DND-41 (cell line): ENCODE results near the gene RUNX2.

Experiments
- ATAC-seq: fragments of 200-7000 bp; cut with Tn5 transposase; 3 replicates; pipeline ENCODE4 v1.9.1; 2021; ENCODE audit warnings: low read depth; ENCODE audit not compliant: insufficient read depth
- DNase-seq: peaks from one replicate; pipeline ENCODE4 v3.0.0-alpha.2; 2020
- H2AFZ ChIP-seq: 2 replicates; pipeline ENCODE4 v1.6.0; 2012; ENCODE audit warnings: low read depth, low read length
- H3K27ac ChIP-seq: 2 replicates; pipeline ENCODE4 v1.5.1; 2012; ENCODE audit warnings: low read length, inconsistent platforms
- H3K27me3 ChIP-seq: fragments of 200-600 bp; sonication (generic); 2 replicates; pipeline ENCODE4 v1.6.0; 2012; ENCODE audit warnings: low read length, mild to moderate bottlenecking, inconsistent platforms; ENCODE audit not compliant: insufficient read depth, poor library complexity
- H3K36me3 ChIP-seq: 2 replicates; pipeline ENCODE4 v1.5.1; 2012; ENCODE audit warnings: low read length, inconsistent platforms; ENCODE audit not compliant: insufficient read depth
- H3K4me1 ChIP-seq: 2 replicates; pipeline ENCODE4 v1.5.1; 2012; ENCODE audit warnings: mild to moderate bottlenecking, low read length; ENCODE audit not compliant: insufficient read depth
- H3K4me2 ChIP-seq: 2 replicates; pipeline ENCODE4 v1.6.0; 2012; ENCODE audit warnings: mild to moderate bottlenecking, moderate library complexity, low read length, inconsistent platforms; ENCODE audit not compliant: insufficient read depth
- H3K4me3 ChIP-seq, 2 experiments: fragments of 200-600 bp in 1 of 2; shearing (Covaris generic) in 1 of 2; 2 replicates each; pipeline ENCODE4 v1.5.1; 2012 to 2016; ENCODE audit warnings: inconsistent platforms in 2 of 2, low read length in 2 of 2, mild to moderate bottlenecking in 2 of 2, low read depth in 1 of 2, moderate library complexity in 1 of 2
- H3K79me2 ChIP-seq: 2 replicates; pipeline ENCODE4 v1.6.0; 2012; ENCODE audit warnings: low read length, inconsistent platforms; ENCODE audit not compliant: insufficient read depth
- H3K9ac ChIP-seq: 2 replicates; pipeline ENCODE4 v1.6.0; 2012; ENCODE audit warnings: low read depth, mild to moderate bottlenecking, inconsistent platforms, low read length, moderate library complexity
- H3K9me3 ChIP-seq: 2 replicates; pipeline ENCODE4 v1.5.1; 2012; ENCODE audit warnings: low read length, moderate library complexity, mild to moderate bottlenecking, inconsistent platforms; ENCODE audit not compliant: insufficient read depth, severe bottlenecking
- H4K20me1 ChIP-seq: 2 replicates; pipeline ENCODE4 v1.6.0; 2012; ENCODE audit warnings: low read length; ENCODE audit not compliant: insufficient read depth
- CTCF ChIP-seq: IDR thresholded peaks from 2 replicates; pipeline ENCODE4 v1.5.1; 2012; ENCODE audit warnings: borderline replicate concordance, low read length, moderate library complexity, mild to moderate bottlenecking; ENCODE audit not compliant: poor library complexity, severe bottlenecking; ENCODE audit errors: extremely low read depth
- EZH2 ChIP-seq: IDR thresholded peaks from 3 replicates; pipeline ENCODE4 v1.6.1; 2012; ENCODE audit warnings: borderline replicate concordance, low read depth, mild to moderate bottlenecking, moderate library complexity, low read length, inconsistent platforms; ENCODE audit not compliant: severe bottlenecking

Gene RUNX2

GRCh38 chr6:45654673-45655072 lies 326.5 kb downstream of the RUNX2 start:
- H3K9me3 ChIP-seq = no peaks in the 10 kb centered on the region
- H3K4me1 ChIP-seq = peaks cover 23% of the 10 kb centered on the region
- H3K36me3 ChIP-seq = no peaks in the 10 kb centered on the region
- no peak overlapping the region for H3K9ac ChIP-seq
- no peaks in the 10 kb centered on the region for H3K79me2 ChIP-seq
- no peaks in the 10 kb centered on the region for H4K20me1 ChIP-seq
- no peaks in the 10 kb centered on the region for H3K27me3 ChIP-seq
- no peak overlapping the region for H3K4me3 ChIP-seq
- TF ChIP-seq CTCF (no peak), EZH2 (no peak)
- H2AFZ ChIP-seq = no peak overlapping the region
- H3K27ac ChIP-seq = no peak overlapping the region
- H3K4me2 ChIP-seq = no peak overlapping the region
- DNase-seq (no peak), ATAC-seq (no peak)

- no peak overlapping the region for H2AFZ ChIP-seq
- no peak overlapping the region for H3K27ac ChIP-seq
- H3K79me2 ChIP-seq = no peaks in the 10 kb centered on the region
- H3K9ac ChIP-seq = no peak overlapping the region
- no peaks in the 10 kb centered on the region for H3K27me3 ChIP-seq
- no peaks in the 10 kb centered on the region for H3K36me3 ChIP-seq
- ATAC-seq = no peak
- TF ChIP-seq CTCF (no peak), EZH2 (no peak)
- DNase-seq = no peak
- H3K4me2 ChIP-seq = no peak overlapping the region
- no peaks in the 10 kb centered on the region for H4K20me1 ChIP-seq
- H3K4me3 ChIP-seq = no peak overlapping the region
- no peaks in the 10 kb centered on the region for H3K9me3 ChIP-seq
- peaks cover 26% of the 10 kb centered on the region for H3K4me1 ChIP-seq
Observed at GRCh38 chr6:45655745-45656476, 327.8 kb downstream of the RUNX2 start.

DNA sequence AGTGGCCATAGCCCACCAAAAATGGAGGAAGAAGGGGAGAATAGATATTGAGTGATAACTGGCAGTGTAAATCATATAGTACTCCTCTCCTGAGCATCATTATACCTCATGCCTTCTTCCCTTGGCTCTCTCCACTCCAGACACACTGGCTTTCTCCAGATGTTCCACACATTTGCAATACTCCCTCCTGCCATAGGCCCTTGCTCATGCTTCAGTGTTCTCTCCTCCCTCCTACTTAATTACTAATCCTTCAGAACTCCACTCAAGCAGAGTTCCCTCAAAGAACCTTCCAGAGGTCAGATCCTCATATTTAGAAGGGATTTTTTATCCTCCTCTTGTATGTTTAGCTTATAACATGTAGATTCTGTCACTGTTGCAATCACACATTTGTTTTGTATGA lies 329.1 kb downstream of the RUNX2 start:
- DNase-seq = no peak
- no peak for TF ChIP-seq CTCF
- TF ChIP-seq EZH2 = no peak
- ATAC-seq = no peak
- no peaks in the 10 kb centered on the region for H4K20me1 ChIP-seq
- H2AFZ ChIP-seq = no peak overlapping the region
- H3K36me3 ChIP-seq = no peaks in the 10 kb centered on the region
- H3K79me2 ChIP-seq = no peaks in the 10 kb centered on the region
- H3K4me3 ChIP-seq = no peak overlapping the region
- no peak overlapping the region for H3K9ac ChIP-seq
- peaks cover 34% of the 10 kb centered on the region for H3K4me1 ChIP-seq
- no peak overlapping the region for H3K4me2 ChIP-seq
- no peaks in the 10 kb centered on the region for H3K9me3 ChIP-seq
- no peaks in the 10 kb centered on the region for H3K27me3 ChIP-seq
- no peak overlapping the region for H3K27ac ChIP-seq

DNA sequence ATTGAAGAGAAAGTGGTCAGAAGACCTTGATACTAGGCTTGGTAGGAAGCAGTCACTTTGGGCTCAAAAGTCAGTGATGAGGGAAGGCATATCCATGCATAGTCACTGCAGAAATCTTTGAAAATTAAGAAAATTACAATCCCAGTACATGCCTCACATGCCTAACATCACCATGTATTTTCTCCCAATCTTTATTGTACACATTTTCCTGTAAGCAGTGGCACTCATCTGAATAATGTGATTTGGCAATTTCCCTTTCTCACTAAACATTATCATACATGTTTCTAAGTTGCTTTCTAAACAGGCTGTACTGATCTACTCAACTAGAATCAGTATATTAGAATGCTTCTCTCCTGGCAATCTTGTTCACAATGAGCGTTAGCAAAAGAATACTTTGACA lies 330.3 kb downstream of the RUNX2 start:
- H4K20me1 ChIP-seq = no peaks in the 10 kb centered on the region
- H3K79me2 ChIP-seq = no peaks in the 10 kb centered on the region
- no peak overlapping the region for H3K4me2 ChIP-seq
- no peak for ATAC-seq
- no peak overlapping the region for H2AFZ ChIP-seq
- no peak overlapping the region for H3K4me3 ChIP-seq
- H3K27ac ChIP-seq = no peak overlapping the region
- no peak for TF ChIP-seq CTCF
- TF ChIP-seq EZH2 = no peak
- peaks cover 30% of the 10 kb centered on the region for H3K4me1 ChIP-seq
- no peak for DNase-seq
- no peaks in the 10 kb centered on the region for H3K9me3 ChIP-seq
- H3K36me3 ChIP-seq = no peaks in the 10 kb centered on the region
- H3K27me3 ChIP-seq = no peaks in the 10 kb centered on the region
- H3K9ac ChIP-seq = no peak overlapping the region
